Glutamatergic neuron (in vitro differentiated cells): ENCODE measurements around the gene BAHCC1. TPM values are rescaled to one million over a fixed set of nuclear protein-coding genes. Genes with fewer than 3 reads are reported as not detected.

Source experiments
- DNase-seq: peaks from one replicate; pipeline ENCODE4 v3.0.0; 2022
- H3K27ac Mint-ChIP-seq: one replicate; pipeline ENCODE4 v1.8.0; 2020; ENCODE audit warnings: mild to moderate bottlenecking, mixed read lengths, inconsistent platforms; ENCODE audit not compliant: unreplicated experiment
- H3K27me3 Mint-ChIP-seq: one replicate; pipeline ENCODE4 v1.8.0; 2020; ENCODE audit warnings: mild to moderate bottlenecking, moderate library complexity, mixed read lengths, inconsistent platforms; ENCODE audit not compliant: unreplicated experiment
- H3K36me3 Mint-ChIP-seq: one replicate; pipeline ENCODE4 v1.8.0; 2020; ENCODE audit warnings: mild to moderate bottlenecking, mixed read lengths, inconsistent platforms; ENCODE audit not compliant: unreplicated experiment
- H3K4me1 Mint-ChIP-seq: one replicate; pipeline ENCODE4 v1.8.0; 2020; ENCODE audit warnings: mild to moderate bottlenecking, low read depth, mixed read lengths, inconsistent platforms; ENCODE audit not compliant: unreplicated experiment
- H3K4me3 Mint-ChIP-seq: one replicate; pipeline ENCODE4 v1.8.0; 2020; ENCODE audit warnings: mild to moderate bottlenecking, mixed read lengths, inconsistent platforms; ENCODE audit not compliant: unreplicated experiment
- H3K9me3 Mint-ChIP-seq: one replicate; pipeline ENCODE4 v1.8.0; 2020; ENCODE audit warnings: mild to moderate bottlenecking, moderate library complexity, mixed read lengths, inconsistent platforms; ENCODE audit not compliant: unreplicated experiment
- CTCF ChIP-seq: fragments of 200-600 bp; sonication (generic); IDR thresholded peaks from one replicate; pipeline ENCODE4 v1.5.0; 2021; ENCODE audit not compliant: partially characterized antibody, unreplicated experiment
- total RNA-seq: library from RNA; stranded (reverse); fragmentation: NEBNext Ultra II Directional; extraction: Animal tissue kit (Norgen Biotek cat#: 25700); gene quantifications from one replicate; pipeline ENCODE4 v1.2.1, GENCODE V29; 2021; ENCODE audit not compliant: unreplicated experiment

BAHCC1 gene
- total RNA-seq, 1 donor from 2014 or later: 111 TPM

DNA sequence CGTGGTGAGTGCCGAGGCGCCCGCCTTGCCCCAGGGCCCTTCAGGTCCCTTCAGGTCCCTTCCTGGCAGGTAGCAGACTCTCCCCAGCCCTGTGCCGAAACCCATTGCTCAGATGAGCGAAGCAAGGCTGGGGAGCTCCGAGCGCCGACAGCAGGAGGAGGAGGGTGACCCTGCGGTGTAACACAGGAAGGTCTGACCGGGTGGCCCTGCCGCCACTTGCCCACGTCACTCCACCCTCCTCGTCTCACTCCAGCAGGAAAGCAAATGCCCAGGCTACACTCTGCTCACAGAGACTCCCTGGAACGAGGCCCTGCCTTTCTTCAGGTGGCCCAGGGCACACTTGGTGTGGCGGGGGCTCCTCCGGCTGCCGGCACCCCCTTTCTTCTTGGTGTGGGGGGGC, 60.1 kb downstream of the BAHCC1 start:
- peaks cover 4% of the 10 kb centered on the region for H3K36me3 Mint-ChIP-seq
- peaks cover 5% of the 10 kb centered on the region for H3K4me1 Mint-ChIP-seq
- DNase-seq: no peak
- no peak overlapping the region for H3K27ac Mint-ChIP-seq
- no peak overlapping the region for H3K4me3 Mint-ChIP-seq
- H3K9me3 Mint-ChIP-seq: peaks cover 5% of the 10 kb centered on the region
- H3K27me3 Mint-ChIP-seq: peaks cover 5% of the 10 kb centered on the region
- no peak for TF ChIP-seq CTCF

DNA sequence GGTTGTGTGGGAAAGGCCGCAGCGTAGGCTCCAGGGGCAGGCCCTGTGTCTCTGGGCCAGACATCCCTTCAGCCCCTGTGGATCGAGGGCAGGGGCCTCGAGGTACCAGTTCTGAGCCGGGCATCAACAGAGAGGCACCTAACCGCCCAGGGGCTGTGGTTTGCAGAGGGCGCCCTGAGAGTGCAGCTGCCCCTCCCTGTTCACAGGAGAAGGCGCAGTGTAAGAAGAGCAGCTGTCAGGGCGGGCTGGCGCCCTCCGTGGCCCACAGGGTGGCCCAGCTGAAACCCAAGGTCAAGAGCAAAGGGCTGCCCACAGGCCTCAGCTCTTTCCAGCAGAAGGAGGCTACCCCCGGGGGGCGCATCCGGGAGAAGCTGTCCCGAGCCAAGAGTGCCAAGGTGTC, 60.8 kb downstream of the BAHCC1 start:
- Mint-ChIP-seq H3K27me3 (peaks cover 5% of the 10 kb centered on the region), H3K27ac (peak overlapping the region; percentile 68), H3K36me3 (peaks cover 4% of the 10 kb centered on the region), H3K4me3 (no peak overlapping the region), H3K4me1 (peaks cover 5% of the 10 kb centered on the region), H3K9me3 (peaks cover 5% of the 10 kb centered on the region)
- no peak for TF ChIP-seq CTCF
- DNase-seq: no peak

GRCh38 chr17:81456798-81457197, 61.5 kb downstream of the BAHCC1 start:
- H3K36me3 Mint-ChIP-seq: peaks cover 4% of the 10 kb centered on the region
- H3K27ac Mint-ChIP-seq: peak overlapping the region; percentile 85
- H3K27me3 Mint-ChIP-seq: peaks cover 5% of the 10 kb centered on the region
- no peak for TF ChIP-seq CTCF
- H3K4me3 Mint-ChIP-seq: peak overlapping the region; percentile 20
- H3K9me3 Mint-ChIP-seq: peaks cover 3% of the 10 kb centered on the region
- peaks cover 5% of the 10 kb centered on the region for H3K4me1 Mint-ChIP-seq
- DNase-seq: peak; percentile 61

- no peak for TF ChIP-seq CTCF
- Mint-ChIP-seq H3K27ac (peak overlapping the region; percentile 85), H3K9me3 (peaks cover 3% of the 10 kb centered on the region), H3K27me3 (peaks cover 5% of the 10 kb centered on the region), H3K36me3 (peaks cover 4% of the 10 kb centered on the region), H3K4me1 (peaks cover 5% of the 10 kb centered on the region), H3K4me3 (no peak overlapping the region)
- no peak for DNase-seq
Measured at GRCh38 chr17:81457401-81457800, 62.1 kb downstream of the BAHCC1 start.

- Mint-ChIP-seq H3K36me3 (peaks cover 3% of the 10 kb centered on the region), H3K4me3 (no peak overlapping the region), H3K4me1 (peaks cover 5% of the 10 kb centered on the region), H3K27me3 (peaks cover 5% of the 10 kb centered on the region), H3K27ac (no peak overlapping the region), H3K9me3 (peaks cover 3% of the 10 kb centered on the region)
- TF ChIP-seq CTCF: no peak
- no peak for DNase-seq
Measured at GRCh38 chr17:81457917-81458555, 62.8 kb downstream of the BAHCC1 start.
